GM12891 (cell line): ENCODE measurements around the gene SUSD5.

Experiments used
- PAX5 ChIP-seq: IDR thresholded peaks from 2 replicates; pipeline ENCODE4 v1.6.1; 2011; ENCODE audit warnings: low read length, moderate library complexity, mild to moderate bottlenecking; ENCODE audit not compliant: insufficient read depth, severe bottlenecking
- POLR2A ChIP-seq: IDR thresholded peaks from 2 replicates; pipeline ENCODE4 v1.6.1; 2011; ENCODE audit warnings: low read depth, low read length, control low read depth
- POLR2AphosphoS5 ChIP-seq: IDR thresholded peaks from 2 replicates; pipeline ENCODE4 v1.6.1; 2011; ENCODE audit warnings: low read depth, low read length, control low read depth
- POU2F2 ChIP-seq: IDR thresholded peaks from 2 replicates; pipeline ENCODE4 v1.6.1; 2011; ENCODE audit warnings: low read depth, mild to moderate bottlenecking, control low read depth, low read length, moderate library complexity
- SPI1 ChIP-seq: IDR thresholded peaks from 2 replicates; pipeline ENCODE4 v1.6.1; 2011; ENCODE audit warnings: low read depth, low read length, control low read depth
- TAF1 ChIP-seq: IDR thresholded peaks from 2 replicates; pipeline ENCODE4 v1.6.1; 2011; ENCODE audit warnings: low read depth, low read length, control low read depth

- TF ChIP-seq TAF1 (no peak), POLR2A (no peak), POLR2AphosphoS5 (no peak), POU2F2 (no peak), PAX5 (no peak), SPI1 (no peak)
Observed at GRCh38 chr3:33145221-33145900, 73.2 kb downstream of the SUSD5 start.
